GM12872 (cell line): ENCODE results near the gene IMMP2L.

Source experiments
- CTCF ChIP-seq: IDR thresholded peaks from 3 replicates; pipeline ENCODE4 v1.5.1; 2011; ENCODE audit warnings: low read depth, mild to moderate bottlenecking, low read length, moderate library complexity; ENCODE audit not compliant: insufficient read depth

IMMP2L gene

DNA sequence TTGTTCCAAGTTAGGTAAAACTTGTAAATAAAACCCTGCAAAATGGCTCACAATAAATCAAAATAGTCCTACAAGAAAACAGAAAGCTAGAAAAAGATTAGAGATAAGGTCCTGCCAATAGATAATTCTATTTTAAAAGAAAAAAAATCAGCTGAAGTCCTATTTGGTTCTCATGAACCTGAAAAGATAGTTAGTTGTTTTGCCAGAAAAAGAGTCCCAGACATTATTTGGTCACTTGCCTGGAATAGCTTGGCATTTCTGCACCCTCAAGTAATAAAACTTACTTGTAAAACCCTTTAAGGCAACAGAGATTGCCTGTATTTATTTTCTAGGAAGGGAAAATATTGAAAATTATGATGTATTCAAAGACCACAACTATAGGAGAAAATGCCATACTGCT is 423.7 kb downstream of the IMMP2L start:
- no peak for TF ChIP-seq CTCF

DNA sequence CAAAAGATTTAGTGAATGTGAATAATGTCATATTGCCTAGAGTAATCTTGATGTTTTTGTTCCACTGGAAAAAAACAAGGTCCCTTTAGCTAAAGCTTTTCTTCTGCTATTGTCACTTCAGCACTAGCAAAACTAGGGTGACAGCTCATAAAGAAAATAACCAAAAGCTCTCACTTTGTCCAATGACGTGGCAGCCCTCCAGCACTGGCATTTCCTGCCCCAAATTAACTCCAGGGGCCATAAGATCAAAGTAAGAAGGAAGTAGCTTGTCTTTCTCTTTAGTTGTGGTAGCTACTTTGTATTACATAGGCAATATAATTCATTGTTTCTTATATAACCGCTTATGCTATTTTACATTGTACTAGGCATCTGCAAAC is 424.1 kb downstream of the IMMP2L start:
- TF ChIP-seq CTCF = no peak

GRCh38 chr7:111137296-111138192 is 424.7 kb downstream of the IMMP2L start:
- no peak for TF ChIP-seq CTCF

- no peak for TF ChIP-seq CTCF
These were observed 429.5 kb downstream of the IMMP2L start for GRCh38 chr7:111132833-111133232.

DNA sequence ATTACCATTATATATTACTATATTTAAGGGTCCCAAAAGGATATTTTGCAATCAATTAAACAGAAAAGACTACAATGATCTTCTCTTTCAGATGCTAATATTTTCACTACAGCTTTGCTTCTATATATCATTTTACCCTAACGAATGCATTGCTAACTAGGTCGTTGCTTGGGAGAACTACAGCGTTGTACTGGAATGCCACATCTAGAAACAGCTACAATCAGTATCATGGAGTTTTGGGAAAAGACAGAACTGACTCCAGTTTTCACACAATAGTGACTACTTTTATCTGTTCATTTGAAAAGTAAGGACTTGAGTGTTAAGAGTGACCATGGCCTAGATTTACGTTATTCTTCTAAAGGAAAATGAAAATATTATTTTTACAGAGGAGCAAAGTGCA is 432.9 kb downstream of the IMMP2L start:
- TF ChIP-seq CTCF = no peak

- no peak for TF ChIP-seq CTCF
These were observed 435.3 kb downstream of the IMMP2L start for GRCh38 chr7:111126987-111127386.

GRCh38 chr7:111115966-111116365 is 446.3 kb downstream of the IMMP2L start:
- no peak for TF ChIP-seq CTCF
